GM04504 (cell line): ENCODE data around the gene SCAI.
"Not testable (repeated sequence)": the region's sequence is repeated elsewhere in the genome, so short reads cannot be mapped to it uniquely, and the experiment has no call there.

Experiments used
- DNase-seq: peaks from one replicate; pipeline ENCODE4 v3.0.0-alpha.2; 2012; ENCODE audit warnings: low read depth

The SCAI gene

GRCh38 chr9:124947727-124948391, 195.5 kb downstream of the SCAI start:
- no peak for DNase-seq

- DNase-seq: no peak
These were observed 197.2 kb downstream of the SCAI start for GRCh38 chr9:124946167-124946566.

- no peak for DNase-seq
These were observed 201.4 kb downstream of the SCAI start for GRCh38 chr9:124941679-124942561.

GRCh38 chr9:124940894-124941678, 202.2 kb downstream of the SCAI start, which contains the start of gene GOLGA1:
TSS of gene GOLGA1 (minus strand) at chr9:124941083. CDS start at chr9:124938711, 2,372 bp downstream.
- peak; percentile 87 for DNase-seq

GRCh38 chr9:124940521-124940893, 202.8 kb downstream of the SCAI start:
- no peak for DNase-seq

GRCh38 chr9:124939944-124940343, 203.4 kb downstream of the SCAI start:
- DNase-seq: no peak

- peak; percentile 44 for DNase-seq
These were observed 209.0 kb downstream of the SCAI start for GRCh38 chr9:124934290-124934689.

- no peak for DNase-seq
These were observed 211.0 kb downstream of the SCAI start for GRCh38 chr9:124932333-124932732.

GRCh38 chr9:124929464-124929863, 213.9 kb downstream of the SCAI start:
- no peak for DNase-seq

- no peak for DNase-seq
These were observed 215.2 kb downstream of the SCAI start for GRCh38 chr9:124928116-124928515.

- DNase-seq: not testable (repeated sequence)
These were observed 222.9 kb downstream of the SCAI start for GRCh38 chr9:124920394-124920793.

GRCh38 chr9:124914753-124915405, 228.4 kb downstream of the SCAI start:
- DNase-seq: no peak

- DNase-seq: no peak
These were observed 229.9 kb downstream of the SCAI start for GRCh38 chr9:124913378-124913777.

GRCh38 chr9:124911766-124912165, 231.6 kb downstream of the SCAI start:
- no peak for DNase-seq

- no peak for DNase-seq
These were observed 235.2 kb downstream of the SCAI start for GRCh38 chr9:124908098-124908497.

GRCh38 chr9:124906966-124907365, 236.4 kb downstream of the SCAI start:
- no peak for DNase-seq

- no peak for DNase-seq
These were observed 243.5 kb downstream of the SCAI start for GRCh38 chr9:124899845-124900244.

- no peak for DNase-seq
These were observed 245.5 kb downstream of the SCAI start for GRCh38 chr9:124897570-124898460.

GRCh38 chr9:124894741-124895170, 248.6 kb downstream of the SCAI start:
- peak; percentile 17 for DNase-seq

GRCh38 chr9:124894035-124894740, 249.1 kb downstream of the SCAI start:
- no peak for DNase-seq
